ENCODE measurements around the gene TRIM17. TPM values are rescaled to one million over a fixed set of nuclear protein-coding genes. Genes with fewer than 3 reads are reported as not detected.

TRIM17 gene
- total RNA-seq, 1 experiment from 2014 or later: not detected

DNA sequence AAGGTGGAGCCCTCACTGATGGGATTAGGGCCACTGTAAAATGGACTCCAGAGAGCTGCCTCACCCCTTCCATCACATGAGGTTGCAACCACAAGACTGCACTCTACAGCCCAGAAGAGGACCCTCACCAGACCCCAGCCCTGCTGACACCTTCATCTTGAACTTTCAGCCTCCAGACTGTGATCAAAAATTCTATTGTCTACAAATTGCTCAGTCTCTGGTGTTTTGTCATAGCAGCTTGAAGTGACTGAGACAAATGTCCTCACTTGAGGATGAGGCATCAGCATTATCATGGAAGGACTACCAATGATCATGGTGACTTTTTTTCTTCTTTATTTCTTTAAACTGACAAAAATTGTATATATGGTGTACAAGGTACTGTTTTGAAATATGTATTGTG is 26.7 kb upstream of the TRIM17 start:
- no peak for ATAC-seq
- Histone ChIP-seq H3K9ac (ENCODE audit: low read length) (no peak overlapping the region), H3K9me3 (ENCODE audit: control insufficient read depth in 1 of 2, insufficient read depth in 1 of 2, low read depth in 1 of 2, low read length in 2 of 2) (no peaks in the 10 kb centered on the region), H3K4me3 (replicated peaks in 1 of 2; ENCODE audit: low read depth in 1 of 2, low read length in 2 of 2) (no peak overlapping the region), H3K27ac (ENCODE audit: low read depth, low read length) (no peak overlapping the region), H2AFZ (ENCODE audit: low read depth, low read length, poor library complexity, severe bottlenecking) (no peak overlapping the region), H3K27me3 (ENCODE audit: insufficient read depth, low read length) (no peaks in the 10 kb centered on the region; the same call in 1 of the 2 replicates), H3K4me1 (ENCODE audit: control insufficient read depth in 1 of 2, insufficient read depth in 2 of 2, low read length in 2 of 2) (no peaks in the 10 kb centered on the region), H4K20me1 (ENCODE audit: insufficient read depth) (no peaks in the 10 kb centered on the region), H3K79me2 (ENCODE audit: insufficient read depth, low read length) (no peaks in the 10 kb centered on the region), H3K36me3 (ENCODE audit: control insufficient read depth in 1 of 2, insufficient read depth in 2 of 2, low read length in 2 of 2) (no peaks in the 10 kb centered on the region), H3K9me2 (ENCODE audit: insufficient read depth) (no peaks in the 10 kb centered on the region), H3K4me2 (ENCODE audit: low read length) (no peak overlapping the region)
- intact Hi-C loops (cut with micrococcal nuclease): no loop called here
- ChIA-PET RAD21 (ENCODE audit: low non-redundant PET in 1 of 2, low total read pairs in 2 of 2, uncharacterized antibody in 2 of 2, unreplicated experiment in 2 of 2) (no interaction called here), POLR2A (no interaction called here), CTCF (no interaction called here)
- no TSS peak for BruUV-seq (replicated peaks)
- no peak for DNase-seq (ENCODE audit: low read depth, low spot score)
- TF ChIP-seq POLR2A (IDR thresholded peaks at IDR 0.05; ENCODE audit: borderline replicate concordance, extremely low read depth, insufficient read depth, insufficient read length) (no peak), ZFX (IDR thresholded peaks at IDR 0.05) (no peak), REST (IDR thresholded peaks at IDR 0.05; ENCODE audit: low read depth) (no peak), SIN3A (IDR thresholded peaks at IDR 0.05; ENCODE audit: low read depth) (no peak), EZH2phosphoT487 (IDR thresholded peaks at IDR 0.05; ENCODE audit: borderline replicate concordance) (no peak), CEBPB (IDR thresholded peaks at IDR 0.05; ENCODE audit: low read depth) (no peak), ZNF274 (IDR thresholded peaks at IDR 0.05; ENCODE audit: low read depth, low read length) (no peak), JUND (IDR thresholded peaks at IDR 0.05) (no peak), ZBTB33 (IDR thresholded peaks at IDR 0.05; ENCODE audit: extremely low read depth, insufficient replicate concordance, low read length) (no peak), YY1 (IDR thresholded peaks at IDR 0.05; ENCODE audit: extremely low read depth, insufficient replicate concordance, low read depth, low read length) (no peak), CBX3 (IDR thresholded peaks at IDR 0.05; ENCODE audit: low read depth) (no peak), MAX (IDR thresholded peaks at IDR 0.05) (no peak), SRF (IDR thresholded peaks at IDR 0.05; ENCODE audit: low read depth) (no peak), CTCF (IDR thresholded peaks at IDR 0.05 in 2 of 3, conservative IDR thresholded peaks at IDR 0.05 in 1 of 3; ENCODE audit: borderline replicate concordance in 1 of 3, insufficient read depth in 1 of 3, low read depth in 2 of 3, low read length in 2 of 3) (no peak)
- TF ChIP-seq, protein P1, sequence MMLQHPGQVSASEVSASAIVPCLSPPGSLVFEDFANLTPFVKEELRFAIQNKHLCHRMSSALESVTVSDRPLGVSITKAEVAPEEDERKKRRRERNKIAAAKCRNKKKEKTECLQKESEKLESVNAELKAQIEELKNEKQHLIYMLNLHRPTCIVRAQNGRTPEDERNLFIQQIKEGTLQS (IDR thresholded peaks at IDR 0.05): no peak

All from HCT116 (cell line).